ENCODE measurements around the gene PTPA.

Gene PTPA

GRCh38 chr9:129136446-129137035 is 25.3 kb downstream of the PTPA start:
- Histone ChIP-seq H3K4me2 (ENCODE audit: low read depth, low read length, poor library complexity, severe bottlenecking) (no peak overlapping the region), H3K36me3 (ENCODE audit: low read length) (no peaks in the 10 kb centered on the region), H3K27ac (ENCODE audit: low read depth, low read length) (no peak overlapping the region), H2AFZ (ENCODE audit: low read depth, low read length, severe bottlenecking) (no peak overlapping the region), H3K9ac (ENCODE audit: low read length) (no peak overlapping the region), H3K27me3 (ENCODE audit: low read length) (no peaks in the 10 kb centered on the region), H3K9me2 (replicated peaks; ENCODE audit: insufficient read depth, low read length) (no peaks in the 10 kb centered on the region), H3K9me3 (ENCODE audit: insufficient read depth, low read length) (no peaks in the 10 kb centered on the region), H3K4me3 (ENCODE audit: insufficient read depth, low read length, poor library complexity, severe bottlenecking) (no peak overlapping the region), H3F3A (ENCODE audit: insufficient read depth) (peaks cover 3% of the 10 kb centered on the region; the same call in 1 of the 2 replicates), H4K20me1 (ENCODE audit: low read depth, low read length) (no peaks in the 10 kb centered on the region), H3K79me2 (ENCODE audit: insufficient read depth, low read length) (no peaks in the 10 kb centered on the region)
- TF ChIP-seq EZH2phosphoT487 (conservative IDR thresholded peaks at IDR 0.05; ENCODE audit: low read length): no peak
- TF ChIP-seq, protein P1, sequence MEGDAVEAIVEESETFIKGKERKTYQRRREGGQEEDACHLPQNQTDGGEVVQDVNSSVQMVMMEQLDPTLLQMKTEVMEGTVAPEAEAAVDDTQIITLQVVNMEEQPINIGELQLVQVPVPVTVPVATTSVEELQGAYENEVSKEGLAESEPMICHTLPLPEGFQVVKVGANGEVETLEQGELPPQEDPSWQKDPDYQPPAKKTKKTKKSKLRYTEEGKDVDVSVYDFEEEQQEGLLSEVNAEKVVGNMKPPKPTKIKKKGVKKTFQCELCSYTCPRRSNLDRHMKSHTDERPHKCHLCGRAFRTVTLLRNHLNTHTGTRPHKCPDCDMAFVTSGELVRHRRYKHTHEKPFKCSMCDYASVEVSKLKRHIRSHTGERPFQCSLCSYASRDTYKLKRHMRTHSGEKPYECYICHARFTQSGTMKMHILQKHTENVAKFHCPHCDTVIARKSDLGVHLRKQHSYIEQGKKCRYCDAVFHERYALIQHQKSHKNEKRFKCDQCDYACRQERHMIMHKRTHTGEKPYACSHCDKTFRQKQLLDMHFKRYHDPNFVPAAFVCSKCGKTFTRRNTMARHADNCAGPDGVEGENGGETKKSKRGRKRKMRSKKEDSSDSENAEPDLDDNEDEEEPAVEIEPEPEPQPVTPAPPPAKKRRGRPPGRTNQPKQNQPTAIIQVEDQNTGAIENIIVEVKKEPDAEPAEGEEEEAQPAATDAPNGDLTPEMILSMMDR (IDR thresholded peaks at IDR 0.05; ENCODE audit: insufficient read depth, low read length, poor library complexity, severe bottlenecking): no peak

DNA sequence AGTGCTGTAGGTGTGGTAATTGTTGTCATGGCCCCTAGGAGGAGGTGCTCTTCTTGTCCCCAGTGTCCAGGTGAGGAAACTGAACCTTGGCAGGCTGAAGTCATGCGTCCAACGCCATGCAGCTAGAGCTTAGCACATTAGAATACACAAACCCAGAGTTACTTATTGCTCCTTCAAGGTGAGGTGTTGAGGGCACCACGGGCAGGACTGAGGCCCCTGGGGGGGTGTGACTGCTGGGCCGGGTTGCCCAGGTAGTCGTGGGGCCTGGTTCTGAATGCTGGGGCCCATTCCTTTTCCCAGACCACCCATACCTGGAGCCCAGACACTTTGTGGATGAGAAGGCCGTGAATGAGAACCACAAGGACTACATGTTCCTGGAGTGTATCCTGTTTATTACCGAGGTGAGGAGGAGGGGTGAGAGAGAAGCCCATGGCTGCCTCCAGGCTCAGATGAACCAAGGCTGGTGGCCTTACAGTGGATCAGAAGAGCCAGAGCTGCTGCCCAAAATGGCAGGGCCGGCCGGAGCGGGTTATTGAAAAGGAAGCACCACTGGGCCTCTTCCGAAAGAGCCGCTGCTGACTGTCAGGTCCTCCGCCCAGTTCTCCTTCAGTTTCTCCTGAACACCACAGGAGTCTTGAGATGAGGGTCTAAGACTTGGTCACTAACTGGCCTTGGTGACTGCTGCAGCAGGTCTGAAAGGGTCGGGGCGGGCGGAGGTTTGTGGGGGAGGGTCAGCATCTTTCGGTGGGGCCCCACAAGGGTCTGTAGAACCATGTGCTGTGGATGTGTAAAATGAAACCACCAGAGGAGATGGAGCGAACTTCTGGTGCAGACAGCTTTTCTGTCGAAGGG is 26.3 kb downstream of the PTPA start:
- H3F3A ChIP-seq (ENCODE audit: insufficient read depth): peaks cover 3% of the 10 kb centered on the region; the same call in 1 of the 2 replicates
- H3K36me3 ChIP-seq (ENCODE audit: low read length): no peaks in the 10 kb centered on the region
- no peak overlapping the region for H3K4me2 ChIP-seq (ENCODE audit: low read depth, low read length, poor library complexity, severe bottlenecking)
- no peak overlapping the region for H3K27ac ChIP-seq (ENCODE audit: low read depth, low read length)
- no peaks in the 10 kb centered on the region for H3K79me2 ChIP-seq (ENCODE audit: insufficient read depth, low read length)
- H2AFZ ChIP-seq (ENCODE audit: low read depth, low read length, severe bottlenecking): no peak overlapping the region
- no peaks in the 10 kb centered on the region for H3K27me3 ChIP-seq (ENCODE audit: low read length)
- TF ChIP-seq EZH2phosphoT487 (conservative IDR thresholded peaks at IDR 0.05; ENCODE audit: low read length): no peak
- TF ChIP-seq, protein P1 (IDR thresholded peaks at IDR 0.05; ENCODE audit: insufficient read depth, low read length, poor library complexity, severe bottlenecking): no peak
- H3K4me3 ChIP-seq (ENCODE audit: insufficient read depth, low read length, poor library complexity, severe bottlenecking): no peak overlapping the region
- no peaks in the 10 kb centered on the region for H3K9me2 ChIP-seq (replicated peaks; ENCODE audit: insufficient read depth, low read length)
- no peak overlapping the region for H3K9ac ChIP-seq (ENCODE audit: low read length)
- no peaks in the 10 kb centered on the region for H4K20me1 ChIP-seq (ENCODE audit: low read depth, low read length)
- H3K9me3 ChIP-seq (ENCODE audit: insufficient read depth, low read length): no peaks in the 10 kb centered on the region

DNA sequence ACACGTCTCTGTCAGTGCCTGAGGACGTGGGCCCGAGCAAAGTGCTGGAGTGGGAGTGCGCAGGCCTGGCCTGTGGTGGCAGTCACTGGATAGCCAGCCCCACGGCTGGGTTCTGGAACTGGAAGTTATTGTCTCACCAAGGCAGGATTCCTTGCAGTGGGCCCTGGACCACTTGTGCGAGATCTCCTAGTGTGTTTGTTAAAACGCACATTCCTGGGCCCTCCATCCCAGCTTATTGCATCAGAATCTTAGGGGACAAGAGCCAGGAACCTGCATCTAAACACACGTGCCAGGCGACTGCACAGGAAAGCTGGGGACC is 26.9 kb downstream of the PTPA start:
- TF ChIP-seq EZH2phosphoT487 (conservative IDR thresholded peaks at IDR 0.05; ENCODE audit: low read length): no peak
- TF ChIP-seq, protein P1 (IDR thresholded peaks at IDR 0.05; ENCODE audit: insufficient read depth, low read length, poor library complexity, severe bottlenecking): no peak
- Histone ChIP-seq H3K9me2 (replicated peaks; ENCODE audit: insufficient read depth, low read length) (no peaks in the 10 kb centered on the region), H3F3A (ENCODE audit: insufficient read depth) (peaks cover 3% of the 10 kb centered on the region; the same call in 1 of the 2 replicates), H4K20me1 (ENCODE audit: low read depth, low read length) (no peaks in the 10 kb centered on the region), H3K36me3 (ENCODE audit: low read length) (no peaks in the 10 kb centered on the region), H3K9me3 (ENCODE audit: insufficient read depth, low read length) (no peaks in the 10 kb centered on the region), H3K4me3 (ENCODE audit: insufficient read depth, low read length, poor library complexity, severe bottlenecking) (no peak overlapping the region), H3K9ac (ENCODE audit: low read length) (no peak overlapping the region), H3K4me2 (ENCODE audit: low read depth, low read length, poor library complexity, severe bottlenecking) (no peak overlapping the region), H3K27ac (ENCODE audit: low read depth, low read length) (no peak overlapping the region), H3K27me3 (ENCODE audit: low read length) (no peaks in the 10 kb centered on the region), H3K79me2 (ENCODE audit: insufficient read depth, low read length) (no peaks in the 10 kb centered on the region), H2AFZ (ENCODE audit: low read depth, low read length, severe bottlenecking) (no peak overlapping the region)

Measured in SU-DHL-6 (cell line).